PC-3 (cell line): Measurements from ENCODE around the gene CSNK1E.

Experiments
- EZH2 ChIP-seq: fragments of 300-600 bp; sonication (generic); IDR thresholded peaks from one replicate; pipeline ENCODE4 v1.6.1; 2017; ENCODE audit warnings: antibody characterized with exemption, mild to moderate bottlenecking, low read length; ENCODE audit not compliant: unreplicated experiment
- EZH2phosphoT487 ChIP-seq: fragments of 300-600 bp; sonication (generic); IDR thresholded peaks from 2 replicates; pipeline ENCODE4 v1.6.1; 2018; ENCODE audit warnings: mild to moderate bottlenecking, antibody characterized with exemption, low read length, borderline replicate concordance
- TF ChIP-seq, protein P1 (sequence below): fragments of 300-600 bp; sonication (generic); conservative IDR thresholded peaks from 2 replicates; pipeline ENCODE4 v1.5.1; 2017; ENCODE audit warnings: antibody characterized with exemption, low read depth, mild to moderate bottlenecking, low read length

DNA sequence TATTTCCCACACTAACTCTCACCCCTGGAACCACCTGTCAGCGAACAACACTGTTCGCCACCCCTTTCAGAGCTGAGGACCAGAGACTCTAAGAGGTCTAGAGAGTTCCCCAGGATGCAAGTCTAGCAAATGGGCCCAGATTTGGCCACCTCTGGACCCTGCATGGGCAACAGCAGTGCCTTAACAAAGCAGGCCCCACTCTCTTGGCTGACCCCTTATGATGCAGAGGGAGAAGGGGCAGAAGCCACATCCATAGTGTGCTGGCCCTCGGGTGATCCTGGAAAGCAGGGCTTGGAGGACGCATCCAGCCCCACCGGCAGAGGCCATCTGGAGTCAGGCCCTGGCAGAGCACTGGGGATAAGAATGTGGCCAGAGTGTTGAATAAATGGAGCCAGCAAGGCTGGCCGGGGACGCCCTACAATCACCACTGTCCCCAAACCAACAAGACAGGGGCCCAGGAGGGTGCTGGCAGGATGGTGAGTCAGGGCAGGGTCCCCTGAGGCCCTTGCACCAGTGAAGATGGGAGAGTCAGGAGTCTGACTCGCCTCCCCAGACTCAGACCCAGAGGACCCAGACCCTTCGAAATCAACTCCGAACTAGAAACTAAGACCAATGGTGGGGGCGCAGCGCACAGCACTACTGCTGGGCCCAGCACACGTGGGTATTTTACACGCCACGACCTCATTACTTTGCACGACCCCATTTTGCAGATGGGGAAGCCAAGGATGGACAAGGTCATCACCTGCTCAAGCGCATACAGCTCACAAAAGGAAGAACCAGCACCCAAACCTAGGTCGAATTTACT, 6.5 kb downstream of the CSNK1E start:
- TF ChIP-seq, protein P1, sequence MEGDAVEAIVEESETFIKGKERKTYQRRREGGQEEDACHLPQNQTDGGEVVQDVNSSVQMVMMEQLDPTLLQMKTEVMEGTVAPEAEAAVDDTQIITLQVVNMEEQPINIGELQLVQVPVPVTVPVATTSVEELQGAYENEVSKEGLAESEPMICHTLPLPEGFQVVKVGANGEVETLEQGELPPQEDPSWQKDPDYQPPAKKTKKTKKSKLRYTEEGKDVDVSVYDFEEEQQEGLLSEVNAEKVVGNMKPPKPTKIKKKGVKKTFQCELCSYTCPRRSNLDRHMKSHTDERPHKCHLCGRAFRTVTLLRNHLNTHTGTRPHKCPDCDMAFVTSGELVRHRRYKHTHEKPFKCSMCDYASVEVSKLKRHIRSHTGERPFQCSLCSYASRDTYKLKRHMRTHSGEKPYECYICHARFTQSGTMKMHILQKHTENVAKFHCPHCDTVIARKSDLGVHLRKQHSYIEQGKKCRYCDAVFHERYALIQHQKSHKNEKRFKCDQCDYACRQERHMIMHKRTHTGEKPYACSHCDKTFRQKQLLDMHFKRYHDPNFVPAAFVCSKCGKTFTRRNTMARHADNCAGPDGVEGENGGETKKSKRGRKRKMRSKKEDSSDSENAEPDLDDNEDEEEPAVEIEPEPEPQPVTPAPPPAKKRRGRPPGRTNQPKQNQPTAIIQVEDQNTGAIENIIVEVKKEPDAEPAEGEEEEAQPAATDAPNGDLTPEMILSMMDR, result no peak
- TF ChIP-seq EZH2phosphoT487, result no peak
- no peak for TF ChIP-seq EZH2
